HepG2 (cell line): ENCODE data around the gene NFATC2. TPM values are rescaled to one million over a fixed set of nuclear protein-coding genes. Genes with fewer than 3 reads are reported as not detected.

ENCODE experiments used
- ATAC-seq: fragments of 200-7000 bp; cut with Tn5 transposase; 3 replicates; pipeline ENCODE4 v1.9.1; 2020; ENCODE audit warnings: mild to moderate bottlenecking, moderate library complexity
- BruUV-seq: library from RNA; stranded (reverse); fragments of 400-500 nt; replicated peaks from 2 replicates; lab custom pipeline; 2021; lab: Mats Ljungman, UMichigan
- CTCF ChIA-PET: fragments of 300-600 bp; formaldehyde crosslinking; extraction: SDS; loops from one replicate; lab custom pipeline; 2021; ENCODE audit warnings: low total read pairs, inconsistent platforms, low intra/inter-chr PET ratio; lab: Yijun Ruan, JAX
- POLR2A ChIA-PET: fragments of 350-600 bp; sonication (Branson Sonifier 250); formaldehyde crosslinking; loops from one replicate; lab custom pipeline; 2020; ENCODE audit warnings: antibody characterized with exemption, inconsistent platforms; lab: Yijun Ruan, JAX
- DNase-seq: peaks from one replicate; pipeline ENCODE4 v3.0.0-alpha.2; 2015; ENCODE audit warnings: low spot score
- FAIRE-seq: peaks from 3 replicates; lab custom pipeline; 2011; peaks lifted over from hg19 to GRCh38; lab: Jason Lieb, UNC
- H2AFZ ChIP-seq: one replicate; pipeline ENCODE4 v1.6.1; 2011; ENCODE audit warnings: low read length, inconsistent platforms
- H3K27ac ChIP-seq: fragments of 300-600 bp; 3 replicates; pipeline ENCODE4 v1.8.0; 2011; ENCODE audit warnings: mixed run types, mild to moderate bottlenecking, mixed read lengths, low read length, inconsistent platforms; ENCODE audit not compliant: insufficient read depth; ENCODE audit errors: extremely low read length
- H3K27me3 ChIP-seq, 2 experiments: fragments of 200-600 bp in 1 of 2; 2 replicates in 1 of 2; 3 replicates in 1 of 2; pipeline versions ENCODE4 v1.6.0 to v1.8.0; 2011; ENCODE audit warnings: low read length in 2 of 2, mild to moderate bottlenecking in 2 of 2, moderate library complexity in 2 of 2, inconsistent platforms in 1 of 2; ENCODE audit not compliant: insufficient read depth in 2 of 2, control insufficient read depth in 1 of 2
- H3K36me3 ChIP-seq, 2 experiments: fragments of 200-600 bp in 1 of 2; replicated peaks in 1 of 2; 2 replicates in 1 of 2; 3 replicates in 1 of 2; pipeline versions ENCODE4 v1.5.1 to v1.8.0; 2011; ENCODE audit warnings: low read length in 2 of 2, inconsistent platforms in 1 of 2; ENCODE audit not compliant: insufficient read depth in 2 of 2, control insufficient read depth in 1 of 2
- H3K4me1 ChIP-seq: 2 replicates; pipeline ENCODE4 v1.5.1; 2012; ENCODE audit warnings: low read length, inconsistent platforms; ENCODE audit not compliant: insufficient read depth
- H3K4me2 ChIP-seq: 2 replicates; pipeline ENCODE4 v1.6.0; 2011; ENCODE audit warnings: low read depth, low read length, inconsistent platforms
- H3K4me3 ChIP-seq, 3 experiments: fragments of 200-600 bp in 1 of 3; sonication (generic), shearing (Covaris generic) in 1 of 3; replicated peaks in 1 of 3; 2 replicates each; pipeline ENCODE4 v1.5.1; 2011 to 2016; ENCODE audit warnings: low read length in 3 of 3, inconsistent platforms in 2 of 3, low read depth in 2 of 3, mild to moderate bottlenecking in 2 of 3, control low read depth in 1 of 3, mixed read lengths in 1 of 3; ENCODE audit not compliant: insufficient read depth in 1 of 3
- H3K79me2 ChIP-seq: one replicate; pipeline ENCODE4 v1.6.1; 2011; ENCODE audit warnings: low read length, inconsistent platforms; ENCODE audit not compliant: insufficient read depth
- H3K9ac ChIP-seq: 2 replicates; pipeline ENCODE4 v1.6.0; 2011; ENCODE audit warnings: mild to moderate bottlenecking, low read depth, low read length, inconsistent platforms; ENCODE audit not compliant: insufficient read depth
- H3K9me3 ChIP-seq: 2 replicates; pipeline ENCODE4 v1.5.1; 2012; ENCODE audit warnings: mild to moderate bottlenecking, low read length
- H4K20me1 ChIP-seq: 2 replicates; pipeline ENCODE4 v1.6.0; 2011; ENCODE audit warnings: inconsistent platforms, mild to moderate bottlenecking, low read length, moderate library complexity; ENCODE audit not compliant: insufficient read depth
- MTF2 ChIP-seq: sonication (generic); formaldehyde crosslinking; IDR thresholded peaks from 2 replicates; pipeline ENCODE4 v1.5.0; 2020; ENCODE audit warnings: missing genetic modification reagents, borderline replicate concordance
- MXI1 ChIP-seq: IDR thresholded peaks from 3 replicates; pipeline ENCODE4 v1.6.1; 2012; ENCODE audit warnings: low read depth, low read length, inconsistent platforms, borderline replicate concordance
- NAIF1 ChIP-seq: sonication (generic); formaldehyde crosslinking; IDR thresholded peaks from 2 replicates; pipeline ENCODE4 v1.5.0; 2020; ENCODE audit warnings: mild to moderate bottlenecking, missing genetic modification reagents, borderline replicate concordance
- PAX8 ChIP-seq: sonication (generic); formaldehyde crosslinking; IDR thresholded peaks from 2 replicates; pipeline ENCODE4 v1.8.0; 2022; ENCODE audit warnings: mild to moderate bottlenecking, missing genetic modification reagents, borderline replicate concordance
- PCBP2 ChIP-seq: fragments of 200-400 bp; formaldehyde crosslinking; optimal IDR thresholded peaks from 2 replicates; pipeline ENCODE3; 2018; ENCODE audit warnings: low read length, low read depth; ENCODE audit not compliant: poor library complexity, severe bottlenecking
- POLR2AphosphoS2 ChIP-seq: IDR thresholded peaks from 2 replicates; pipeline ENCODE4 v1.6.1; 2011; ENCODE audit warnings: low read depth, low read length, improper control_type of control experiment
- ZNF891 ChIP-seq: sonication (generic); formaldehyde crosslinking; IDR thresholded peaks from 2 replicates; pipeline ENCODE4 v1.5.0; 2020; ENCODE audit warnings: mild to moderate bottlenecking, missing genetic modification reagents
- WGBS: methylation state at CpG from one replicate; pipeline ENCODE4 v1.1.6; 2017; ENCODE audit warnings: low lambda C conversion rate; 5-methylcytosine and 5-hydroxymethylcytosine counted together
- in situ Hi-C: cut with HindIII; loops from 2 replicates; pipeline ENCODE4 v1.10.0; 2017; ENCODE audit warnings: low pct_unique_long_range_greater_than_20kb; ENCODE audit not compliant: extremely low pct_ligation_motif_present
- intact Hi-C: fragments of 100-400 bp; cut with micrococcal nuclease; formaldehyde crosslinking; loops from one replicate; pipeline ENCODE4 v1.10.0; 2022; ENCODE audit not compliant: unreplicated experiment
- polyA plus RNA-seq, 8 experiments: library from polyadenylated mRNA; depleted of rRNA in 3 of 8; stranded (reverse) in 7 of 8; unstranded in 1 of 8; fragments of >200 nt; fragmentation: Illumina TruSeq in 4 of 8; extraction: Trizol in 4 of 8; gene quantifications; 2 replicates each; pipeline versions ENCODE4 v1.2.1 to v1.2.3, GENCODE V29; 2011 to 2016; ENCODE audit warnings: low read depth in 4 of 8, missing spikeins in 1 of 8, mixed read lengths in 1 of 8; ENCODE audit not compliant: insufficient read depth in 1 of 8
- total RNA-seq, 5 experiments: library from RNA; depleted of rRNA; stranded (reverse); fragments of >200 nt; fragmentation: Illumina TruSeq; extraction: Trizol; gene quantifications; 2 replicates each; pipeline ENCODE4 v1.2.3, GENCODE V29; 2016; ENCODE audit warnings: low read depth in 1 of 5
- TF ChIP-seq, protein P1 (sequence below): sonication (generic); formaldehyde crosslinking; IDR thresholded peaks from 2 replicates; pipeline ENCODE4 v1.5.0; 2020; ENCODE audit warnings: missing genetic modification reagents
- TF ChIP-seq, protein P2 (sequence below): sonication (generic); formaldehyde crosslinking; IDR thresholded peaks from 2 replicates; pipeline ENCODE4 v1.4.0; 2020; ENCODE audit warnings: mild to moderate bottlenecking, missing genetic modification reagents
- TF ChIP-seq, protein P3 (sequence below): sonication (generic); formaldehyde crosslinking; conservative IDR thresholded peaks from 2 replicates; pipeline ENCODE4 v1.8.0; 2022; ENCODE audit warnings: low read depth, missing genetic modification reagents

NFATC2 gene
- total and polyA plus RNA-seq, 2 of the 13 experiments (the other 11 are each of a cell fraction or from before 2014, with no cell fraction given): 1.9 to 3.3 TPM

DNA sequence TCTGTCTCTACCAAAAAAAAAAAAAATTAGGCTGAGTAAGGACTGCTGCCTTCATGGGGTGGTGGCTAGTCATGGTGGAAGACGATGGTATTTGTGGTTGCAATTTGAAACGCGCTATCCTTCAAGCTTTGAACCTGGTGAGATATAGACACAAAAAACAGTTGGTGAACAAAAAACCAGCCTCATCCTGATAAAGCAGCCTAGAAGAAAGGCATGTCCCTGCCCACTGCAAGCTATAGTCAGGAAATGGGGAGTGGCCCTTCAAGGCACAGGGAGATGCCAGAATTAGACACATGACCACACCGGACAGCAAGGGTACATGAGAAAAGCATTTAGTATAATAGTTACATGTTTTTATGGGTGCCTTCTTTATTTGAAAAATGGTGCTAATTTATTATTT lies 193.6 kb downstream of the NFATC2 start:
- TF ChIP-seq MXI1: no peak
- TF ChIP-seq, protein P1, sequence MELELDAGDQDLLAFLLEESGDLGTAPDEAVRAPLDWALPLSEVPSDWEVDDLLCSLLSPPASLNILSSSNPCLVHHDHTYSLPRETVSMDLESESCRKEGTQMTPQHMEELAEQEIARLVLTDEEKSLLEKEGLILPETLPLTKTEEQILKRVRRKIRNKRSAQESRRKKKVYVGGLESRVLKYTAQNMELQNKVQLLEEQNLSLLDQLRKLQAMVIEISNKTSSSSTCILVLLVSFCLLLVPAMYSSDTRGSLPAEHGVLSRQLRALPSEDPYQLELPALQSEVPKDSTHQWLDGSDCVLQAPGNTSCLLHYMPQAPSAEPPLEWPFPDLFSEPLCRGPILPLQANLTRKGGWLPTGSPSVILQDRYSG (CRISPR knock-in tag): no peak

DNA sequence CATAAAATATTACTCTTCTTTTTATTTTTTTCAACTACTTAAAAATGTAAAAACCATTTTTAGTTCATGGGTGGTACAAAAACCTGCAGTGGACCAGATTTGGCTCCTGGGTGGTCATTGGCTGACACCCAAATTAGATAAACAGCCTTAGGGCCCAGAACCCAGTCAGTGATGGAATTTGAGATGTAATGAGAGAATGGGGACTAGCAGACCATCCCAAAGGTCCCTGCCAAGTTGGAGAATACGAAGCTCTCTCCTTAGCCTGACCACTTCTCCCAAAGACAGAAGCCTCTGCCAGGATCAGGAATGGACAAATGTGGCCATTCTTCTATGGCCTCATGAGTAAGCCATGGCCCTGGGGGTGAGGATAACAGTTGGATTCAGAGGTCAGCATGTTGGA lies 194.7 kb downstream of the NFATC2 start:
- Histone ChIP-seq H3K4me3 (no peak overlapping the region), H3K4me1 (peaks cover 4% of the 10 kb centered on the region), H3K27me3 (peaks cover 0 to 28% of the 10 kb centered on the region in 2 experiments; a peak in 4 of 5 replicates)
- ChIA-PET CTCF (no interaction called here), POLR2A (no interaction called here)
- TF ChIP-seq, protein P2, sequence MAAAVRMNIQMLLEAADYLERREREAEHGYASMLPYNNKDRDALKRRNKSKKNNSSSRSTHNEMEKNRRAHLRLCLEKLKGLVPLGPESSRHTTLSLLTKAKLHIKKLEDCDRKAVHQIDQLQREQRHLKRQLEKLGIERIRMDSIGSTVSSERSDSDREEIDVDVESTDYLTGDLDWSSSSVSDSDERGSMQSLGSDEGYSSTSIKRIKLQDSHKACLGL: no peak
- TF ChIP-seq POLR2AphosphoS2: no peak
- TF ChIP-seq ZNF891 (CRISPR knock-in tag): no peak
- TF ChIP-seq, protein P3, sequence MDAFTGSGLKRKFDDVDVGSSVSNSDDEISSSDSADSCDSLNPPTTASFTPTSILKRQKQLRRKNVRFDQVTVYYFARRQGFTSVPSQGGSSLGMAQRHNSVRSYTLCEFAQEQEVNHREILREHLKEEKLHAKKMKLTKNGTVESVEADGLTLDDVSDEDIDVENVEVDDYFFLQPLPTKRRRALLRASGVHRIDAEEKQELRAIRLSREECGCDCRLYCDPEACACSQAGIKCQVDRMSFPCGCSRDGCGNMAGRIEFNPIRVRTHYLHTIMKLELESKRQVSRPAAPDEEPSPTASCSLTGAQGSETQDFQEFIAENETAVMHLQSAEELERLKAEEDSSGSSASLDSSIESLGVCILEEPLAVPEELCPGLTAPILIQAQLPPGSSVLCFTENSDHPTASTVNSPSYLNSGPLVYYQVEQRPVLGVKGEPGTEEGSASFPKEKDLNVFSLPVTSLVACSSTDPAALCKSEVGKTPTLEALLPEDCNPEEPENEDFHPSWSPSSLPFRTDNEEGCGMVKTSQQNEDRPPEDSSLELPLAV (CRISPR knock-in tag): no peak
- no peak for TF ChIP-seq NAIF1 (CRISPR knock-in tag)
- no peak for TF ChIP-seq PCBP2
- TF ChIP-seq MTF2 (CRISPR knock-in tag): no peak
- TF ChIP-seq PAX8 (CRISPR knock-in tag): no peak
- TF ChIP-seq, all 625 proteins: peak for 0
- no peak for DNase-seq
- no peak overlapping the region for H3K9ac ChIP-seq
- no peak overlapping the region for H3K27ac ChIP-seq
- no peak for FAIRE-seq
- H3K79me2 ChIP-seq: no peaks in the 10 kb centered on the region
- no TSS peak for BruUV-seq
- H4K20me1 ChIP-seq: no peaks in the 10 kb centered on the region
- no peaks in the 10 kb centered on the region for H3K36me3 ChIP-seq
- no peaks in the 10 kb centered on the region for H3K9me3 ChIP-seq
- in situ Hi-C loops: no loop called here
- ATAC-seq: no peak
- intact Hi-C loops: no loop called here
- H3K4me2 ChIP-seq: no peak overlapping the region
- H2AFZ ChIP-seq: no peak overlapping the region
- 6% methylated on average over 1 of the region's 1 CpG for WGBS

More for the DNA sequence above, 193.6 kb downstream of the NFATC2 start:
- DNase-seq: no peak
- Histone ChIP-seq H3K36me3 (no peaks in the 10 kb centered on the region), H2AFZ (no peak overlapping the region), H3K4me1 (peaks cover 12% of the 10 kb centered on the region), H3K9ac (no peak overlapping the region), H3K79me2 (no peaks in the 10 kb centered on the region), H3K4me2 (no peak overlapping the region), H3K27ac (no peak overlapping the region), H3K27me3 (peaks cover 0 to 24% of the 10 kb centered on the region in 2 experiments; a peak in 2 of 5 replicates), H3K4me3 (no peak overlapping the region), H4K20me1 (no peaks in the 10 kb centered on the region), H3K9me3 (no peaks in the 10 kb centered on the region)
- WGBS: 61% methylated on average over 4 of the region's 4 CpGs
- intact Hi-C loops: no loop called here
- BruUV-seq: no TSS peak
- FAIRE-seq: no peak
- ChIA-PET POLR2A (no interaction called here), CTCF (no interaction called here)
- no peak for ATAC-seq
- in situ Hi-C loops: no loop called here
